ENCODE measurements around the gene HMOX2.
A peak's percentile ranks its signal among the peaks of the same experiment; 100 is the strongest.

Gene HMOX2

GRCh38 chr16:4487955-4488498 is 11.8 kb downstream of the HMOX2 start:
- peaks cover 21% of the 10 kb centered on the region for H3K4me1 ChIP-seq (ENCODE audit: control insufficient read depth, insufficient read depth, low read length, poor library complexity, severe bottlenecking)
- peaks cover 36% of the 10 kb centered on the region for H3K36me3 ChIP-seq (ENCODE audit: control insufficient read depth, insufficient read depth, low read length)
- no peak overlapping the region for H3K4me3 ChIP-seq (ENCODE audit: extremely low read depth, insufficient read depth, low read length, poor library complexity, severe bottlenecking)
- H3K27ac ChIP-seq (ENCODE audit: low read depth, low read length, severe bottlenecking): no peak overlapping the region
- H3K9me3 ChIP-seq (ENCODE audit: control insufficient read depth, low read length): no peaks in the 10 kb centered on the region
- WGBS, 2 experiments (ENCODE audit: insufficient coverage in 2 of 2): 98 to 100% methylated on average over 2 to 4 of the region's 5 CpGs

GRCh38 chr16:4488499-4488967 is 12.3 kb downstream of the HMOX2 start:
- no peak overlapping the region for H3K4me3 ChIP-seq (ENCODE audit: extremely low read depth, insufficient read depth, low read length, poor library complexity, severe bottlenecking)
- H3K36me3 ChIP-seq (ENCODE audit: control insufficient read depth, insufficient read depth, low read length): peaks cover 38% of the 10 kb centered on the region
- WGBS, 2 experiments (ENCODE audit: insufficient coverage in 2 of 2): 60 to 100% methylated on average over 1 of the region's 1 CpG
- no peaks in the 10 kb centered on the region for H3K9me3 ChIP-seq (ENCODE audit: control insufficient read depth, low read length)
- peak overlapping the region; percentile 49 for H3K27ac ChIP-seq (ENCODE audit: low read depth, low read length, severe bottlenecking)
- peaks cover 18% of the 10 kb centered on the region for H3K4me1 ChIP-seq (ENCODE audit: control insufficient read depth, insufficient read depth, low read length, poor library complexity, severe bottlenecking)

- peak overlapping the region; percentile 49 for H3K27ac ChIP-seq (ENCODE audit: low read depth, low read length, severe bottlenecking)
- H3K4me1 ChIP-seq (ENCODE audit: control insufficient read depth, insufficient read depth, low read length, poor library complexity, severe bottlenecking): peaks cover 20% of the 10 kb centered on the region
- no peak overlapping the region for H3K4me3 ChIP-seq (ENCODE audit: extremely low read depth, insufficient read depth, low read length, poor library complexity, severe bottlenecking)
- H3K9me3 ChIP-seq (ENCODE audit: control insufficient read depth, low read length): no peaks in the 10 kb centered on the region
- 76 to 83% methylated on average over 1 to 2 of the region's 5 CpGs for WGBS, 2 experiments (ENCODE audit: insufficient coverage in 2 of 2)
- H3K36me3 ChIP-seq (ENCODE audit: control insufficient read depth, insufficient read depth, low read length): peaks cover 37% of the 10 kb centered on the region
Observed at GRCh38 chr16:4489030-4489429, 12.8 kb downstream of the HMOX2 start.

- no peak overlapping the region for H3K4me3 ChIP-seq (ENCODE audit: extremely low read depth, insufficient read depth, low read length, poor library complexity, severe bottlenecking)
- H3K36me3 ChIP-seq (ENCODE audit: control insufficient read depth, insufficient read depth, low read length): peaks cover 22% of the 10 kb centered on the region
- 92 to 100% methylated on average over 1 of the region's 4 CpGs for WGBS, 2 experiments (ENCODE audit: insufficient coverage in 2 of 2)
- H3K9me3 ChIP-seq (ENCODE audit: control insufficient read depth, low read length): no peaks in the 10 kb centered on the region
- peaks cover 31% of the 10 kb centered on the region for H3K4me1 ChIP-seq (ENCODE audit: control insufficient read depth, insufficient read depth, low read length, poor library complexity, severe bottlenecking)
- no peak overlapping the region for H3K27ac ChIP-seq (ENCODE audit: low read depth, low read length, severe bottlenecking)
Observed at GRCh38 chr16:4491898-4492297, 15.7 kb downstream of the HMOX2 start.

GRCh38 chr16:4494746-4495490 is 18.7 kb downstream of the HMOX2 start:
- Histone ChIP-seq H3K9me3 (ENCODE audit: control insufficient read depth, low read length) (no peaks in the 10 kb centered on the region), H3K4me1 (ENCODE audit: control insufficient read depth, insufficient read depth, low read length, poor library complexity, severe bottlenecking) (peaks cover 31% of the 10 kb centered on the region), H3K36me3 (ENCODE audit: control insufficient read depth, insufficient read depth, low read length) (peaks cover 30% of the 10 kb centered on the region), H3K27ac (ENCODE audit: low read depth, low read length, severe bottlenecking) (peak overlapping the region; percentile 83), H3K4me3 (ENCODE audit: extremely low read depth, insufficient read depth, low read length, poor library complexity, severe bottlenecking) (no peak overlapping the region)
- WGBS, 2 experiments (ENCODE audit: insufficient coverage in 2 of 2): 71 to 74% methylated on average over 4 to 5 of the region's 6 CpGs

GRCh38 chr16:4495766-4496165 is 19.6 kb downstream of the HMOX2 start:
- Histone ChIP-seq H3K9me3 (ENCODE audit: control insufficient read depth, low read length) (no peaks in the 10 kb centered on the region), H3K4me1 (ENCODE audit: control insufficient read depth, insufficient read depth, low read length, poor library complexity, severe bottlenecking) (peaks cover 34% of the 10 kb centered on the region), H3K27ac (ENCODE audit: low read depth, low read length, severe bottlenecking) (no peak overlapping the region), H3K36me3 (ENCODE audit: control insufficient read depth, insufficient read depth, low read length) (peaks cover 25% of the 10 kb centered on the region), H3K4me3 (ENCODE audit: extremely low read depth, insufficient read depth, low read length, poor library complexity, severe bottlenecking) (no peak overlapping the region)
- whole genome bisulfite sequencing, 2 experiments (ENCODE audit: insufficient coverage in 2 of 2): 100% methylated on average over 1 of the region's 2 CpGs; no CpG with 5 or more reads in 1 of the 2 experiments

GRCh38 chr16:4496305-4496704 is 20.1 kb downstream of the HMOX2 start:
- no peak overlapping the region for H3K27ac ChIP-seq (ENCODE audit: low read depth, low read length, severe bottlenecking)
- H3K36me3 ChIP-seq (ENCODE audit: control insufficient read depth, insufficient read depth, low read length): peaks cover 25% of the 10 kb centered on the region
- no peaks in the 10 kb centered on the region for H3K9me3 ChIP-seq (ENCODE audit: control insufficient read depth, low read length)
- WGBS, 2 experiments (ENCODE audit: insufficient coverage in 2 of 2): 92 to 100% methylated on average over 4 of the region's 4 CpGs
- H3K4me1 ChIP-seq (ENCODE audit: control insufficient read depth, insufficient read depth, low read length, poor library complexity, severe bottlenecking): peaks cover 40% of the 10 kb centered on the region
- H3K4me3 ChIP-seq (ENCODE audit: extremely low read depth, insufficient read depth, low read length, poor library complexity, severe bottlenecking): no peak overlapping the region

- WGBS, 2 experiments (ENCODE audit: insufficient coverage in 2 of 2): 91 to 95% methylated on average over 7 to 8 of the region's 8 CpGs
- Histone ChIP-seq H3K36me3 (ENCODE audit: control insufficient read depth, insufficient read depth, low read length) (peaks cover 17% of the 10 kb centered on the region), H3K4me1 (ENCODE audit: control insufficient read depth, insufficient read depth, low read length, poor library complexity, severe bottlenecking) (peaks cover 48% of the 10 kb centered on the region), H3K27ac (ENCODE audit: low read depth, low read length, severe bottlenecking) (no peak overlapping the region), H3K9me3 (ENCODE audit: control insufficient read depth, low read length) (no peaks in the 10 kb centered on the region), H3K4me3 (ENCODE audit: extremely low read depth, insufficient read depth, low read length, poor library complexity, severe bottlenecking) (no peak overlapping the region)
Observed at GRCh38 chr16:4498546-4499195, 22.5 kb downstream of the HMOX2 start.

GRCh38 chr16:4499196-4499555 is 23.0 kb downstream of the HMOX2 start:
- Histone ChIP-seq H3K4me3 (ENCODE audit: extremely low read depth, insufficient read depth, low read length, poor library complexity, severe bottlenecking) (no peak overlapping the region), H3K27ac (ENCODE audit: low read depth, low read length, severe bottlenecking) (no peak overlapping the region), H3K4me1 (ENCODE audit: control insufficient read depth, insufficient read depth, low read length, poor library complexity, severe bottlenecking) (peaks cover 46% of the 10 kb centered on the region), H3K9me3 (ENCODE audit: control insufficient read depth, low read length) (no peaks in the 10 kb centered on the region), H3K36me3 (ENCODE audit: control insufficient read depth, insufficient read depth, low read length) (peaks cover 17% of the 10 kb centered on the region)
- WGBS, 2 experiments (ENCODE audit: insufficient coverage in 2 of 2): 100% methylated on average over 2 of the region's 4 CpGs

GRCh38 chr16:4500272-4500671 is 24.1 kb downstream of the HMOX2 start:
- 44 to 52% methylated on average over 3 of the region's 3 CpGs for WGBS, 2 experiments (ENCODE audit: insufficient coverage in 2 of 2)
- H3K4me1 ChIP-seq (ENCODE audit: control insufficient read depth, insufficient read depth, low read length, poor library complexity, severe bottlenecking): peaks cover 45% of the 10 kb centered on the region
- H3K4me3 ChIP-seq (ENCODE audit: extremely low read depth, insufficient read depth, low read length, poor library complexity, severe bottlenecking): no peak overlapping the region
- peak overlapping the region; percentile 93 for H3K27ac ChIP-seq (ENCODE audit: low read depth, low read length, severe bottlenecking)
- H3K9me3 ChIP-seq (ENCODE audit: control insufficient read depth, low read length): no peaks in the 10 kb centered on the region
- H3K36me3 ChIP-seq (ENCODE audit: control insufficient read depth, insufficient read depth, low read length): peaks cover 18% of the 10 kb centered on the region

GRCh38 chr16:4501071-4501478 is 24.9 kb downstream of the HMOX2 start:
- Histone ChIP-seq H3K4me3 (ENCODE audit: extremely low read depth, insufficient read depth, low read length, poor library complexity, severe bottlenecking) (no peak overlapping the region), H3K4me1 (ENCODE audit: control insufficient read depth, insufficient read depth, low read length, poor library complexity, severe bottlenecking) (peaks cover 39% of the 10 kb centered on the region), H3K9me3 (ENCODE audit: control insufficient read depth, low read length) (no peaks in the 10 kb centered on the region), H3K27ac (ENCODE audit: low read depth, low read length, severe bottlenecking) (peak overlapping the region; percentile 93), H3K36me3 (ENCODE audit: control insufficient read depth, insufficient read depth, low read length) (peaks cover 19% of the 10 kb centered on the region)
- WGBS, 2 experiments (ENCODE audit: insufficient coverage in 2 of 2): 77 to 92% methylated on average over 3 of the region's 5 CpGs
